Glomerular endothelial cell (primary cell): ENCODE data around the gene UBE2S. TPM values are rescaled to one million over a fixed set of nuclear protein-coding genes. Genes with fewer than 3 reads are reported as not detected.

Source experiments
- total RNA-seq: library from RNA; depleted of rRNA; stranded (reverse); fragments of >200 nt; gene quantifications from 2 replicates; pipeline ENCODE4 v1.2.3, GENCODE V29; 2015

UBE2S gene
- total RNA-seq, 1 donor from 2014 or later = 82.3 TPM

Other genes starting within 250 kb of the UBE2S start
- gene DNAAF3, start 241.2 kb downstream of the UBE2S start, total RNA-seq = 1.6 and 1.7 TPM in 2 replicates
- gene SYT5, start 227.5 kb downstream of the UBE2S start, total RNA-seq = 0.06 and 0.92 TPM in 2 replicates
- gene PTPRH, start 198.3 kb downstream of the UBE2S start, total RNA-seq = 0.29 and 1.8 TPM in 2 replicates
- 1.5 and 2.8 TPM in 2 replicates for gene TMEM86B, start 179.0 kb downstream of the UBE2S start, total RNA-seq
- 49.6 and 66.3 TPM in 2 replicates for gene PPP6R1, start 148.8 kb downstream of the UBE2S start, total RNA-seq
- 30.5 and 36.0 TPM in 2 replicates for gene HSPBP1, start 127.7 kb downstream of the UBE2S start, total RNA-seq
- 1.2 and 3.0 TPM in 2 replicates for gene BRSK1, start 123.8 kb downstream of the UBE2S start, total RNA-seq
- not detected in 2 replicates for gene TMEM150B, start 82.4 kb downstream of the UBE2S start, total RNA-seq
- gene KMT5C, start 67.9 kb downstream of the UBE2S start, total RNA-seq = 8.0 and 12.8 TPM in 2 replicates
- not detected in 2 replicates for gene COX6B2, start 53.1 kb downstream of the UBE2S start, total RNA-seq
- gene GARIN5B, start 44.5 kb downstream of the UBE2S start, total RNA-seq = not detected in 2 replicates
- 3.1 and 6.8 TPM in 2 replicates for gene IL11, start 37.3 kb downstream of the UBE2S start, total RNA-seq
- gene TMEM190, start 31.0 kb downstream of the UBE2S start, total RNA-seq = not detected in 2 replicates
- gene TMEM238, start 23.5 kb downstream of the UBE2S start, total RNA-seq = 0.58 and 1.3 TPM in 2 replicates
- 597 and 618 TPM in 2 replicates for gene RPL28, start 21.9 kb downstream of the UBE2S start, total RNA-seq
- gene SHISA7, start 35.5 kb upstream of the UBE2S start, total RNA-seq = not detected in 2 replicates
- 52.1 and 73.1 TPM in 2 replicates for gene ISOC2, start 53.9 kb upstream of the UBE2S start, total RNA-seq
- gene C19orf85, start 57.0 kb upstream of the UBE2S start, total RNA-seq = not detected in 2 replicates
- 3.8 and 10.1 TPM in 2 replicates for gene ZNF628, start 68.8 kb upstream of the UBE2S start, total RNA-seq
- gene NAT14, start 77.4 kb upstream of the UBE2S start, total RNA-seq = 26.4 and 42.5 TPM in 2 replicates
- gene SSC5D, start 80.6 kb upstream of the UBE2S start, total RNA-seq = 2.4 and 2.9 TPM in 2 replicates
- gene SBK2, start 129.3 kb upstream of the UBE2S start, total RNA-seq = not detected in 2 replicates
- 1.3 and 1.5 TPM in 2 replicates for gene SBK3, start 137.8 kb upstream of the UBE2S start, total RNA-seq
- gene ZNF579, start 173.1 kb upstream of the UBE2S start, total RNA-seq = 9.2 and 9.5 TPM in 2 replicates
- gene FIZ1, start 191.7 kb upstream of the UBE2S start, total RNA-seq = 4.4 and 4.7 TPM in 2 replicates
- gene ZNF524, start 192.5 kb upstream of the UBE2S start, total RNA-seq = 24.6 and 42.1 TPM in 2 replicates
- 5.7 and 13.1 TPM in 2 replicates for gene ZNF865, start 197.9 kb upstream of the UBE2S start, total RNA-seq
- 2.0 and 3.9 TPM in 2 replicates for gene ZNF784, start 216.8 kb upstream of the UBE2S start, total RNA-seq
- gene ZNF580, start 233.2 kb upstream of the UBE2S start, total RNA-seq = 18.3 and 28.9 TPM in 2 replicates
- gene ZNF581, start 235.9 kb upstream of the UBE2S start, total RNA-seq = 22.8 and 39.4 TPM in 2 replicates
- gene CCDC106, start 240.4 kb upstream of the UBE2S start, total RNA-seq = 24.0 and 28.7 TPM in 2 replicates
- gene U2AF2, start 247.2 kb upstream of the UBE2S start, total RNA-seq = 111 and 150 TPM in 2 replicates